Neural progenitor cell (in vitro differentiated cells): ENCODE data around the gene HEY2. TPM values are rescaled to one million over a fixed set of nuclear protein-coding genes. Genes with fewer than 3 reads are reported as not detected.
"Not testable (repeated sequence)": the region's sequence is repeated elsewhere in the genome, so short reads cannot be mapped to it uniquely, and the experiment has no call there.

ENCODE experiments used
- DNase-seq: peaks from one replicate; pipeline ENCODE4 v3.0.0-alpha.2; 2016; ENCODE audit warnings: low spot score
- H2AFZ ChIP-seq: fragments of 200-600 bp; sonication (generic); replicated peaks from 2 replicates; pipeline ENCODE4 v1.6.1; 2016; ENCODE audit warnings: antibody characterized with exemption
- H3F3A ChIP-seq: fragments of 200-600 bp; sonication (generic); 2 replicates; pipeline ENCODE4 v1.6.1; 2016; ENCODE audit warnings: antibody characterized with exemption, low read depth
- H3K27ac ChIP-seq: fragments of 200-600 bp; sonication (generic); 2 replicates; pipeline ENCODE4 v1.5.1; 2016; ENCODE audit warnings: mild to moderate bottlenecking
- H3K27me3 ChIP-seq: fragments of 200-600 bp; sonication (generic); 2 replicates; pipeline ENCODE4 v1.6.1; 2016; ENCODE audit warnings: mild to moderate bottlenecking, moderate library complexity
- H3K36me3 ChIP-seq: fragments of 200-600 bp; sonication (generic); 2 replicates; pipeline ENCODE4 v1.5.1; 2016
- H3K4me1 ChIP-seq: fragments of 200-600 bp; sonication (generic); 2 replicates; pipeline ENCODE4 v1.6.1; 2016; ENCODE audit warnings: mixed run types
- H3K4me2 ChIP-seq: fragments of 200-600 bp; sonication (generic); 2 replicates; pipeline ENCODE4 v1.6.1; 2016
- H3K4me3 ChIP-seq: fragments of 200-600 bp; sonication (generic); 2 replicates; pipeline ENCODE4 v1.5.1; 2016
- H3K79me2 ChIP-seq: fragments of 200-600 bp; sonication (generic); 2 replicates; pipeline ENCODE4 v1.6.1; 2016; ENCODE audit warnings: low read depth
- H3K9ac ChIP-seq: fragments of 200-600 bp; sonication (generic); 2 replicates; pipeline ENCODE4 v1.6.1; 2016
- H3K9me3 ChIP-seq: fragments of 200-600 bp; sonication (generic); 2 replicates; pipeline ENCODE4 v1.5.1; 2016; ENCODE audit warnings: low read depth
- H4K20me1 ChIP-seq: fragments of 200-600 bp; sonication (generic); 2 replicates; pipeline ENCODE4 v1.6.1; 2016; ENCODE audit warnings: low read depth
- H3K27ac Mint-ChIP-seq: 3 replicates; pipeline ENCODE4 v1.8.0; 2021; ENCODE audit warnings: mixed read lengths
- H3K27me3 Mint-ChIP-seq: 2 replicates; pipeline ENCODE4 v1.8.0; 2022; ENCODE audit warnings: low read depth, mild to moderate bottlenecking, inconsistent platforms, moderate library complexity, mixed read lengths; ENCODE audit not compliant: insufficient read depth
- H3K36me3 Mint-ChIP-seq: 3 replicates; pipeline ENCODE4 v1.8.0; 2021; ENCODE audit warnings: mixed read lengths
- H3K4me1 Mint-ChIP-seq: 3 replicates; pipeline ENCODE4 v1.8.0; 2021; ENCODE audit warnings: mixed read lengths
- H3K4me3 Mint-ChIP-seq: 3 replicates; pipeline ENCODE4 v1.8.0; 2021; ENCODE audit warnings: mild to moderate bottlenecking, moderate library complexity, mixed read lengths
- H3K9me3 Mint-ChIP-seq: 3 replicates; pipeline ENCODE4 v1.8.0; 2020; ENCODE audit warnings: mixed read lengths
- EZH2 ChIP-seq: fragments of 200-600 bp; sonication (generic); IDR thresholded peaks from 2 replicates; pipeline ENCODE4 v1.6.1; 2017; ENCODE audit warnings: antibody characterized with exemption, mild to moderate bottlenecking, moderate library complexity
- EZH2phosphoT487 ChIP-seq: fragments of 200-600 bp; sonication (generic); IDR thresholded peaks from 2 replicates; pipeline ENCODE4 v1.6.1; 2017; ENCODE audit warnings: antibody characterized with exemption
- total RNA-seq: library from RNA; depleted of rRNA; stranded (reverse); fragments of >200 nt; gene quantifications from 2 replicates; pipeline ENCODE4 v1.2.3, GENCODE V29; 2015; ENCODE audit warnings: low replicate concordance
- TF ChIP-seq, protein P1 (sequence below): fragments of 200-600 bp; sonication (generic); IDR thresholded peaks from 2 replicates; pipeline ENCODE4 v1.5.1; 2017; ENCODE audit warnings: antibody characterized with exemption, mild to moderate bottlenecking

The HEY2 gene
- total RNA-seq: 0.74 and 1.1 TPM in 2 replicates

DNA sequence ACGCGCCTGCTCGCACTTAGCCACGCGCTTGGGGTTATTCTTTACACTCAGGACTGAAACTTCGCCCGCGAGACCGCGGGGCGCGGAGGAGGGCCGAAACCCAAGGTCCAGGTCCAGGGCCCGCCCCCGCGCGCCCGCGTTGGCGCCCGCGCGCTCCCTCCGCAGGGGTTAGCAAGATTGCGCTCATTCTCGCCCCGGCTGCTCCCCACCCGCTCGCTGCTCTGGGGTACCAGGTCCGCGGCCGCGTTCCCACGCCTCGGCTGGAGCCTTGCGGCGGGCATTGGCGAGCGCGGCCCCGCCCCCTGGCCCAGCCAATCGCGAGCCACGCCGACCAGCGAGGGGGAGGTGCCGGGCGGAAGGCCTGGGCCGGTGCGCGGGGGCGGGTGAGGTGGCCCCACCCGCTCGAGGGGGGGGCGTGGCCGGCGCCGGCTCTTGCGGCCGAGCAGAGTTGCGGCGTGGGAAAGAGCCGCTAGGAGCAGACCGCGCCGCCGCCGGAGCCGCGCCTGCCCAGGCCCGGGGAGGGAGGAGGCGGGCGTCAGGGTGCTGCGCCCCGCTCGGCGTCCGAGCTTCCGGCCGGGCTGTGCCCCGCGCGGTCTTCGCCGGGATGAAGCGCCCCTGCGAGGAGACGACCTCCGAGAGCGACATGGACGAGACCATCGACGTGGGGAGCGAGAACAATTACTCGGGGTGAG lies at the start of gene HEY2:
HEY2 (plus strand) TSS at position 460 of the 692 bp plus-strand sequence; CDS start at position 605, 145 bp downstream.
- H3K27ac ChIP-seq: no peak within 1 kb of the TSS
- no peaks in the 10 kb centered on the region for H3K79me2 ChIP-seq
- no peaks in the 10 kb centered on the region for H3K9me3 ChIP-seq
- TF ChIP-seq EZH2phosphoT487 (peak; percentile 11), EZH2 (peak; percentile 24)
- TF ChIP-seq, protein P1, sequence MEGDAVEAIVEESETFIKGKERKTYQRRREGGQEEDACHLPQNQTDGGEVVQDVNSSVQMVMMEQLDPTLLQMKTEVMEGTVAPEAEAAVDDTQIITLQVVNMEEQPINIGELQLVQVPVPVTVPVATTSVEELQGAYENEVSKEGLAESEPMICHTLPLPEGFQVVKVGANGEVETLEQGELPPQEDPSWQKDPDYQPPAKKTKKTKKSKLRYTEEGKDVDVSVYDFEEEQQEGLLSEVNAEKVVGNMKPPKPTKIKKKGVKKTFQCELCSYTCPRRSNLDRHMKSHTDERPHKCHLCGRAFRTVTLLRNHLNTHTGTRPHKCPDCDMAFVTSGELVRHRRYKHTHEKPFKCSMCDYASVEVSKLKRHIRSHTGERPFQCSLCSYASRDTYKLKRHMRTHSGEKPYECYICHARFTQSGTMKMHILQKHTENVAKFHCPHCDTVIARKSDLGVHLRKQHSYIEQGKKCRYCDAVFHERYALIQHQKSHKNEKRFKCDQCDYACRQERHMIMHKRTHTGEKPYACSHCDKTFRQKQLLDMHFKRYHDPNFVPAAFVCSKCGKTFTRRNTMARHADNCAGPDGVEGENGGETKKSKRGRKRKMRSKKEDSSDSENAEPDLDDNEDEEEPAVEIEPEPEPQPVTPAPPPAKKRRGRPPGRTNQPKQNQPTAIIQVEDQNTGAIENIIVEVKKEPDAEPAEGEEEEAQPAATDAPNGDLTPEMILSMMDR: no peak
- peak within 1 kb of the TSS; percentile 99 for H2AFZ ChIP-seq
- H4K20me1 ChIP-seq: peaks cover 20% of the 10 kb centered on the region
- peak within 1 kb of the TSS; percentile 83 for H3K4me2 ChIP-seq
- Mint-ChIP-seq H3K4me1 (peaks cover 47% of the 10 kb centered on the region), H3K27ac (no peak within 1 kb of the TSS), H3K27me3 (peaks cover 48% of the 10 kb centered on the region), H3K36me3 (no peaks in the 10 kb centered on the region), H3K4me3 (peak within 1 kb of the TSS; percentile 95), H3K9me3 (no peaks in the 10 kb centered on the region)
- H3K9ac ChIP-seq: no peak within 1 kb of the TSS
- H3K4me1 ChIP-seq: peaks cover 30% of the 10 kb centered on the region
- no peaks in the 10 kb centered on the region for H3K36me3 ChIP-seq
- peaks cover 33% of the 10 kb centered on the region for H3F3A ChIP-seq
- H3K27me3 ChIP-seq: peaks cover 88% of the 10 kb centered on the region
- peak; percentile 95 for DNase-seq
- H3K4me3 ChIP-seq: peak within 1 kb of the TSS; percentile 80

DNA sequence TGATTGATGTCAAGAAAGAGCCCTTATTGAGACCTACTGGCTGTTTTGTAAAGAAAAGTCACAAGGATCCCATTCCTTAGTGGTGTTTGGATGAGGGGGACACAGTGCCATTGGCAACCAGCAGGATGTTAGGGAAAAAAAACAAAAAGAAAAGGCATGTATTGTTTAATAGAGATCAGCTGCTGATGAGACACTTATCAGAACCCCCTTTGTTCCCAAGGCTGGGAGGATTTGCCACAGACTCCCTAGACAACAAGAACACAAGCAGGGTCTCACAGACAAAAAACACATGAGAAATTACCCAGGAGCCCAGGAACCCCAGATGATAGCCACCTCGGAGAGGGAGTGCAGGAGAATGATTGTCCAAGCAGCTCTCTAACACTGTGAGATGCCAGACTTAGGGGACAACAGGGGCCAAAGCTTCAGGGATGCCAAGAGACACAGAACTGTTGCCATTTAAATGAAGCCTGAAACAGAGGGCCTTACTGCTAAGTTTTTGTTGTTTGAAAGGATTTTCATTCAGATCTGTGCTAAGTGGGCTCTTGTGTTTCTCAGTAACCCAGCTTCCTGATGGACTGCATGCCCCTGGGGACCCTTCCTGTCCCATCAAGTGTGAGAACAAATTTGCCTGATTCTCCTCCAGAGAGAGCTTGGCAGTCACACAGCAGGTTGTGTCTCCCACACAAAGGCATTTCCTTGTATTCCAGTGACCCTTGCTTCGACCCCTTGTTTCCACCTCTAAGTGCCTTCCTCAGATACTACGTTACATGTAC lies 48.7 kb upstream of the HEY2 start:
- Histone ChIP-seq H3F3A (peaks cover 16% of the 10 kb centered on the region), H3K4me3 (no peak overlapping the region), H4K20me1 (no peaks in the 10 kb centered on the region), H3K27ac (no peak overlapping the region), H3K27me3 (peaks cover 5% of the 10 kb centered on the region), H3K79me2 (no peaks in the 10 kb centered on the region), H3K4me1 (peaks cover 17% of the 10 kb centered on the region), H2AFZ (no peak overlapping the region), H3K9me3 (no peaks in the 10 kb centered on the region), H3K4me2 (peak overlapping the region; percentile 40), H3K36me3 (no peaks in the 10 kb centered on the region), H3K9ac (no peak overlapping the region)
- peaks cover 13% of the 10 kb centered on the region for H3K9me3 Mint-ChIP-seq
- peaks cover 15% of the 10 kb centered on the region for H3K4me1 Mint-ChIP-seq
- TF ChIP-seq, protein P1: no peak
- TF ChIP-seq EZH2phosphoT487 (no peak), EZH2 (no peak)
- H3K36me3 Mint-ChIP-seq: no peaks in the 10 kb centered on the region
- no peak overlapping the region for H3K4me3 Mint-ChIP-seq
- peak; percentile 30 for DNase-seq
- H3K27me3 Mint-ChIP-seq: peaks cover 25% of the 10 kb centered on the region
- H3K27ac Mint-ChIP-seq: no peak overlapping the region

DNA sequence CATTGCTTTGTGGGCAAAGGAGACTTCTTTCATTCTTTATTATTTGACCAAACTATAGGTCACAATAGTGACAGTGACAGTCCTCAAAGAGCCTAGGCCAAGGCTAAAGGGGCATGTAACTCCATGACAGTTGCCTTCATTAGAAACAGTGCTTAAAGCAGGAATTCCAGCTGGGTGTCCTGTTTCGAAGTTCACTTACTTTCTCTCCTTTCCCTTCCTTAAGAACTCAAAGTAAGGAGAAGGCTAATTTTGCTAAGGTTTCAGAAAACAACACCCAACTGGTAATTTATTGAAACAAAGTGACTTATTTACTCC lies 48.1 kb upstream of the HEY2 start:
- Mint-ChIP-seq H3K4me1 (peaks cover 15% of the 10 kb centered on the region), H3K27ac (no peak overlapping the region), H3K4me3 (no peak overlapping the region), H3K27me3 (peaks cover 25% of the 10 kb centered on the region), H3K9me3 (peaks cover 14% of the 10 kb centered on the region), H3K36me3 (no peaks in the 10 kb centered on the region)
- Histone ChIP-seq H3K27me3 (peaks cover 9% of the 10 kb centered on the region), H3K9ac (no peak overlapping the region), H4K20me1 (no peaks in the 10 kb centered on the region), H3K4me3 (no peak overlapping the region), H3F3A (peaks cover 16% of the 10 kb centered on the region), H3K9me3 (no peaks in the 10 kb centered on the region), H3K79me2 (no peaks in the 10 kb centered on the region), H3K4me1 (peaks cover 17% of the 10 kb centered on the region), H3K4me2 (peak overlapping the region; percentile 6), H3K36me3 (no peaks in the 10 kb centered on the region), H2AFZ (no peak overlapping the region), H3K27ac (no peak overlapping the region)
- TF ChIP-seq EZH2 (no peak), EZH2phosphoT487 (no peak)
- TF ChIP-seq, protein P1: no peak
- no peak for DNase-seq

DNA sequence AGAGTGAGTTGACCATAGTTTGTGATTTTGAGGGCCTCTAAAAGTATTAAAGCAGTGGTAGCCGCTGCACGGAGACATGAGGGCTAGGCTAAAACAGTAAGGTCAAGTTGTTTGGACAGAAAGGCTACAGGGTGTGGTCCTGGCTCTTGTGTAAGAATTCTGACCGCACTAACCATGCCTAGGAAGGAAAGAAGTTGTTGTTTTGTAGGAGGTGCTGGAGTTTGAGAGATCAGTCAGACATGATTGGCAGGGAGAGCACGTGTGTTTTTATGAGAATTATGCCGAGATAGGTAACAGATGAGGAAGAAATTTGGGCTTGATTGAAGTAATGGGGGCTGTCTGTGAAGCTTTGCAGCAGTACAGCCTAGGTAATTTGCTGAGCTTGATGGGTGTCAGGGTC lies 45.5 kb upstream of the HEY2 start:
- not testable (repeated sequence) for H3K4me3 Mint-ChIP-seq, H3K36me3 ChIP-seq, H3K79me2 ChIP-seq, DNase-seq, H3K4me2 ChIP-seq, H3K27ac ChIP-seq, H3K9me3 ChIP-seq, H2AFZ ChIP-seq, H3K9ac ChIP-seq, H4K20me1 ChIP-seq, H3K27ac Mint-ChIP-seq, H3K36me3 Mint-ChIP-seq, H3K4me3 ChIP-seq
- Mint-ChIP-seq H3K27me3 (peaks cover 36% of the 10 kb centered on the region), H3K4me1 (peaks cover 15% of the 10 kb centered on the region), H3K9me3 (peaks cover 13% of the 10 kb centered on the region)
- Histone ChIP-seq H3K27me3 (peaks cover 28% of the 10 kb centered on the region), H3F3A (peaks cover 16% of the 10 kb centered on the region), H3K4me1 (peaks cover 17% of the 10 kb centered on the region)
